GM21529 (cell line): ENCODE data around the gene B4GALT6.
"Not testable (repeated sequence)": the region's sequence is repeated elsewhere in the genome, so short reads cannot be mapped to it uniquely, and the experiment has no call there.

Source experiments
- ATAC-seq: cut with Tn5 transposase; IDR thresholded peaks from one replicate; pipeline ENCODE4 v1.9.1; 2021; ENCODE audit not compliant: unreplicated experiment

Gene B4GALT6

DNA sequence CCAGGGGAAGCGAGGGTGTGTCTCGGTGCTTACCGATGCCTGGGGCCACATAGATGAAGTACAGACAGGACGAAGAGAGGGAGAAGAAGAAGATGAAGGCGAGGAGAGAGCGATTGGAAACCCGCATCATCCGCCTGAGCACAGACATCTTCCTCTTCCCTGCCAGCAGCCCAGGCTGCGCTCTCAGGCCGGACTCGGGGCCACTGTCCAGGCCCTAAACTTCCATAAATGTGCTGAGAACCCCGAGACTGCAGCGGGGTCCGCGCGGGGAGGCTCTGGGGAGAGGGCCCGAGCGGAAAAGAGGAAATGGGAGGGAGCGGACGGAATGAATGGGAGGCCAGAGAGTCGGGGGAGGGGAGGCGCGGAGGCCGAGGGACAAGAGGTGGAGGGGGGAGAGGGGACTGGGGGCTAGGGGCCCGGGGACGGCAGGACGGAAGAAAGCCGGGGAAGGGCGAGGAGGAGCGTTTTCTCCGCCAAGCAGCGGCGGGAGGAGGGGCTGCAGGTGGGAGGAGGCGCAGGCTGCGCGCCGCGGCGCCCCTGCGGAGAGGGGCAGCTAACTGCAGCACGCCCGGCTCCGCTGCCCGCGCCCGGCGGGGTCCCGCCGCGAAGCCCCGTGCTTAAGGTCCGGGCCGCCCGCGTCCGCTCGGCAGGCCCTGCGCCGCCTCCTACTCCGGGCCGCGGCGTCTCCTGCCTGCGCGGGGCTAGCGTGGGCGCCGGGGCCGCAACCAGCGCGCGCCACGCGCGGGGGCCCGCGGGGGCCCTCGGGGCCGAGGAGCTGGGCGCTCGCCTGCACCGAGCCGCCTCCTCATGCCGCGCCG, at the start of gene B4GALT6:
TSS of gene B4GALT6 (minus strand) at position 303 of the 818 bp plus-strand sequence. CDS start at position 148, 155 bp downstream.
- peak; percentile 39 for ATAC-seq

GRCh38 chr18:31731628-31732027, 47.2 kb upstream of the B4GALT6 start:
- no peak for ATAC-seq

DNA sequence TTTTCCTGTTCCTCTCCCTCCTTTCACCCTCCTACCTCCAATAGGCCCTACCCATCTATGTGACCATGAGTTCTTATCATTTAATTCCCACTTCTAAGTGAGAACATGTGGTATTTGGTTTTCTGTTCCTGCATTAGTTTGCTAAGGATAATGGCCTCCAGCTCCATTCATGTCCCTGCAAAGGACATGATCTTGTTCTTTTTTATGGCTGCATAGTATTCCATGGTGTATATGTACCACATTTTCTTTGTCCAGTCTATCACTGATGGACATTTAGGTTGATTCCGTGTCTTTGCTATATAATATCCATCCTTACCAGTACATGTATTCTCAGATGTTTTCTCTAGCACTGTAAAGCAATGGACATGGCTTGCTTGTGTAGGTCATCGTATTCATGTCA, 44.8 kb upstream of the B4GALT6 start:
- ATAC-seq: not testable (repeated sequence)

GRCh38 chr18:31723990-31724711, 39.8 kb upstream of the B4GALT6 start:
- ATAC-seq: no peak

DNA sequence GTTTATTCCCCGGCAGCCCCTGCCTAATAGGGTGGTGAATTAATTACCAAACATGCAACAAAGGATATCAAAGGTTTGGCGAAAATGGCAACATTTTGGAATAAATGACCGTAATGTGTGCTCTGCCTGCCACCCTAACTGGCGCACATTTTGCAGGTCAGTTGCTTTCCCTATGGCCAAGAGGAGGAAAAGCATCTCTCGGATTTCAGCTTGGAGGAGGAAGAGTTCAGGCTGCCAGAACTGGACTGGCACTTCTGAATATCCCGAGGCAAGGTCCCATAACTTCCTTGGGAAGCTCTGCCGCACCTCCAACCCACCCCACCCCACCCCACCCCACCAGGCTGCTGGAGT, 39.2 kb upstream of the B4GALT6 start:
- no peak for ATAC-seq

- peak; percentile 98 for ATAC-seq
Measured at GRCh38 chr18:31722369-31722957, 38.1 kb upstream of the B4GALT6 start.

- no peak for ATAC-seq
Measured at GRCh38 chr18:31721601-31722000, 37.2 kb upstream of the B4GALT6 start.

DNA sequence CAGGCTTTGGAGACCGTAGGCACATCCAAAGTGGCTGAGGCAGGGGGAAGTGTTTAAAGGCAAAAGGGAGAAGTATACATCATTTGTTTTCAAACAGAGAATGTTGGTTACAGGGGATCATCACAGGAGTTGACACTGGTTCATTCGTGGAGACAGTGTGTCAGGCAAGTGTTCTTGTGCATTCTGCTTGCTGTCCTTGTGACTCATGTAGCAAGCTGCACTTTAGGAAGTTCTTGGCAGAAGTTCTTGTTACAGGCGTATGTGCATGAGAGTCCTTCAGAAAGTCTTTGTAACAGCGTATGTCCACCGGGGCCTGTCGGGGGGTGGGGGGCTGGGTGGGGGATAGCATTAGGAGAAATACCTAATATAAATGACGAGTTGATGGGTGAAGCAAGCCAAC, 36.5 kb upstream of the B4GALT6 start:
- ATAC-seq: no peak

- no peak for ATAC-seq
Measured at GRCh38 chr18:31719363-31720006, 35.1 kb upstream of the B4GALT6 start.

DNA sequence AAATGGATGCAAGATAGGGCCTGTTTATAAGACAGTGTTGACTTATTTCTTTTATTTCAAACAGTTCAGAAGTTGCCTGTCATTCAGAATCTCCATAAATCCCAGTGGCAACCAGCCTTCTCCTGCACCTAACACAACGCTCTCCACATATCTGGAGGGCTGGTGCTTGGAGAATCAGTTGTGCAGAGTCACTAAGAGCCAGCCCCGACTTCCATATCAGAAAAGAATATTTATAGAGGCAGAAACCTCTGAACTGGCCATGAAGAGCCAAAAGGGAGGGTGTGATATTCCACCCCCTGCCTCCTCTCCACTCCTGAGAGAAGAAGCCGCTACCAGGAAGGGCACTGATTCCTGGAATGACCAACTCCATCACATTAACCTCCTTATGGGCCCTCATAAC, 34.0 kb upstream of the B4GALT6 start:
- ATAC-seq: no peak

- ATAC-seq: no peak
Measured at GRCh38 chr18:31716362-31716761, 32.0 kb upstream of the B4GALT6 start.

- ATAC-seq: no peak
Measured at GRCh38 chr18:31711365-31712172, 27.2 kb upstream of the B4GALT6 start.

GRCh38 chr18:31710826-31711225, 26.4 kb upstream of the B4GALT6 start:
- ATAC-seq: no peak

GRCh38 chr18:31707815-31708214, 23.4 kb upstream of the B4GALT6 start:
- ATAC-seq: no peak

DNA sequence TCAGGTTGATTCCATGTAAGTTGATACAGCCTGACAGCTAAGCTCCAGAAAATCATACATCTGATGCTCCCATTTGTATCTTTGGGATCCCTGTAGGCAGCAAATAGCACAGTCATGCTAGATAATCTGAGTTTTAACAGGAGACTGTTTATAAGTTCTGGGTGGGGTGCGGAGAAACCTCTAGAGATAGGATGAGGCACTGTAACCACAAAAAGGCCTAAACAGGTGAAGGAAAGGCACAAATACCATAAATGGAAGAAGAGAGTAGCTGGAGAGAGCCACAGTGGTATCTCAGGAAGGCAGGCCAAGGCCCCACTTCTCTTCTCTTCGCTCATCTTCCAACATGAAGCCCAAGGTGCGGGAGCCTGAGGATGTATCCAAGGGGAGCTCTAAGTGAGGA, 18.1 kb upstream of the B4GALT6 start:
- no peak for ATAC-seq

DNA sequence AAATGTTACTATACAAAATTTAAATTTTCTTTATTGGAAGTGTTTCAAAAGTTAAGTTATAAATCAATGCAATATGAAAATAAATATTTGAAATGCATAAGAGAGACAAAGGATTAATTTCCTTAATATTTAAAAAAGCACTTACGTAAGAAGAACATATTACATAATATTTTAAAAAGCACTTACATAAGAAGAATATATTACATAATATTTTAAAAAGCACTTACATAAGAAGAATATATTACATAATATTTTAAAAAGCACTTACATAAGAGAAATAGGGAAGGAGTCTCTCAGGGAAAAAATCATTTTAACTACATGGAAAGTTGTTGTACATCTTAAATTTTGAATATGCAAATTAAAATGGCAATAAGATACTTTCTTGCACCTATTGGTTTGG, 17.4 kb upstream of the B4GALT6 start:
- ATAC-seq: no peak

DNA sequence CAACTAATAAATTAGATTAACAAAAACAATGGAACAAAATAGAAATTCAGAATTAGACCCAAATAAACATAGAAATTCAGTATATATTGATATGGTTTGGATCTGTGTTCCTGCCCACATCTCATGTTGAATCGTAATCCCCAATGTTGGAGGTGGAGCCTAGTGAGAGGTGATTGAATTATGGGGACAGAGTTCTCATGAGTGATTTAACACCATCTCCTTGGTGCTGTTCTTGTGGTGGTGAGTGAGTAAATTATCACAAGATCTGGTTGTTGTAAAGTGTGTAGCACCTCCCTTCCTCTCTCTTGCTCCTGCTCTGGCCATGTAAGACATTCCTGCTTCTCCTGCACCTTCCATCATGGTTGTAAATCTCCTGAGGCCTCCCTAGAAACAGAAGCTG, 16.6 kb upstream of the B4GALT6 start:
- no peak for ATAC-seq

DNA sequence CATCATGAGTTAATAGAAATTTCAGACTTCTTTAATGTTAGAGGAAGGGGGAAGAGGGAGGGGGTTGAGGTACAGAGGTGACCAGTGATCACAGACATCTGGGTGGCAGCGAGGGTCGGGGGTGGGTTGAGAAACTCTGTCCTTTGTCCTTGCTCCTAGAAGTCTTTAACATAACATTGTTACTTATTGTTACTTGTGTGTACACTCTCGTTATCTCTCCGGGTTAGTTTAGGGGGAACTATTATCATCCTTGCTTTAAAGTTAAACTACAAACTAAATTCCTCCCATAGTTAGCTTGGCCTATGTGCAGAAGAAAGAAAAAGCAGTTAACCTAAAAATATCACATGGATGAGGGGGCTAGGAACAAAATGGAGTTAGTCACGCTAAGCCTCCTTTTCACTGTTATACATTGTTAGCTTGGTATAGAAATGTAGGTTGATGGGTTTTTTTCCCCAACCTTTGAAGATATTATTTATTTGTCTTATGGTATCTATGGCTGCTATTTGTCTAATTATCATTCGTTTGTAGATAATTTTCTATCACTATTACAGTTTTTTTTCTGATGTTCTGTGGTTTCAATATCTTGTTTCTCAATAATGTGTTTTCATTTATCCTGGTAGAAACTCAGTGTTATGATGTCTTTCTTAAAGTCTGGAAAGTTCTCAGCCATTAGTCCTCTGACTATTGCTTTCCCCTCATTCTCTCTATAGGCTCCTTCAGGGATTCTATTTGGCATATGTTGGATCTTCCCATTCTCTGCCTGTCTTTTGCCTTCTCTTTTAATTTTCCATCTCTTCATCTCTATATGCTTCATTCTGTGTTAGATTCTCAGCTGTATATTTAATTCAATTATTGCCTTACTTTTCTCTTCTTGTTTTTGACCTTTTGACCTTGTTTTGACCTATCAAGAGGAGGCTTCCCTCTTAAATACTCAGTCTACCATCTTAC, 13.2 kb upstream of the B4GALT6 start:
- ATAC-seq: no peak

DNA sequence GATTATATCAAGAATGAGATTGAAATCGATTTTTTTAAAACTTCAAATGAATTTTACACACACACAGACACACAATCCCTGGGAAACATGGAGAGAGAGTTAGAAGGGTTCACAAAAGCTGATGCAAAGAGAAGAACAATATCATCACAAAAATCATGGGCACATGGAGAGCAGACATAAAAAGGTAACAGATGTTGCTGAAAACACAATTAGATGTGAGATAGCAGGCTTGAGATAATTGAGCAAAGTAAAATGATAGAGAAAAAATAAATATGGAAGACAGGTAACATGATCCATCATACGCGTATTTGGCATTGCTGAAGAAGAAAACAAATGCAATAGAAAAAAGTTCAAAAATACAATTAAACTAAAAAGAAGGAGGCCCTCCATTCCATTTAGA, 11.6 kb upstream of the B4GALT6 start:
- no peak for ATAC-seq

DNA sequence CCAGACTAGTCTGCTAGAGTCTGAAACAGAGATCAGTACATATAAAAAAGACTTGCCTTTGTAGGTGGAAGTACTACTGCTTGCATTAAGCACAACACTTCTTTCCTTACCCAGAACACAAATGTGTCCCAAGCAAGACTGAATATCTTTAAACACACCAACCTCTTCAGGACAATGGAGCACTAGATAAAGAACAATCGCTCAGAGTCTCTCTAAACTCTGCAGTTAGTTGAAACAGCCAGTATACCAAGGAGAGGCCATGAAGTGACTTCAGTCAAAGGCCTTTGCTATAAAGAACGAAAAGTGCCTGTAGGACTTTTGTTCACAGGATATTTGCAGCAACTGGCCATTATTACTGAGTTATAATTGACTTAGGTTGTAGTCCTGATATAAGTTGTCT, 9.9 kb upstream of the B4GALT6 start:
- no peak for ATAC-seq
